ENCODE data around the gene ZFYVE26.

DNA sequence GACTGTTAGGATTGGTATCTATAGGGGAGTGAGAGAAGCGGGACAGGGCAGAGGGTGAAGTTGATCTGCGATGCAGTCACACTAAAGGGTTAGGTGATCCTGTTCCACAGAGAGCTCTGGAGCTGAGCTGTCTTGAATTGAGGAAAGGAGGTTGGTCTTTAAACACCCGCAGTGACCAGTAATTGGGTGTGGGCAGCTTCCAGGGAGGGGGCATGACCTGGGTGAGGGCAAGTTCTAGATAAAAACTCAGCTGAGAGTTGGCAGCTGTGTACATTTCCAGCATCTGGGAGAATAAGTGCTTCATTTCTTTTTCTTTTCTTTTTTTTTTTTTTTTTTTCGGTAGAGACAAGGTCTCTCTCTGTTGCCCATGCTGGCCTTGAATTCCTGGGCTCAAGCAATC is 79.6 kb downstream of the ZFYVE26 start:
- TF ChIP-seq ZFP3 (CRISPR knock-in tag; IDR thresholded peaks at IDR 0.05) (no peak), ZNF8 (CRISPR knock-in tag; IDR thresholded peaks at IDR 0.05) (no peak), TOX (CRISPR knock-in tag; IDR thresholded peaks at IDR 0.05; ENCODE audit: borderline replicate concordance) (no peak), SNAI2 (CRISPR knock-in tag; IDR thresholded peaks at IDR 0.05) (no peak), TCF4 (CRISPR knock-in tag; IDR thresholded peaks at IDR 0.05; ENCODE audit: borderline replicate concordance) (no peak), GLIS3 (CRISPR knock-in tag; IDR thresholded peaks at IDR 0.05) (no peak), ARNTL (CRISPR knock-in tag; IDR thresholded peaks at IDR 0.05; ENCODE audit: borderline replicate concordance, low read depth) (no peak), PPARA (CRISPR knock-in tag; IDR thresholded peaks at IDR 0.05; ENCODE audit: borderline replicate concordance) (no peak), ESRRG (CRISPR knock-in tag; IDR thresholded peaks at IDR 0.05) (no peak), RARB (CRISPR knock-in tag; IDR thresholded peaks at IDR 0.05) (no peak)
- TF ChIP-seq, protein P1, sequence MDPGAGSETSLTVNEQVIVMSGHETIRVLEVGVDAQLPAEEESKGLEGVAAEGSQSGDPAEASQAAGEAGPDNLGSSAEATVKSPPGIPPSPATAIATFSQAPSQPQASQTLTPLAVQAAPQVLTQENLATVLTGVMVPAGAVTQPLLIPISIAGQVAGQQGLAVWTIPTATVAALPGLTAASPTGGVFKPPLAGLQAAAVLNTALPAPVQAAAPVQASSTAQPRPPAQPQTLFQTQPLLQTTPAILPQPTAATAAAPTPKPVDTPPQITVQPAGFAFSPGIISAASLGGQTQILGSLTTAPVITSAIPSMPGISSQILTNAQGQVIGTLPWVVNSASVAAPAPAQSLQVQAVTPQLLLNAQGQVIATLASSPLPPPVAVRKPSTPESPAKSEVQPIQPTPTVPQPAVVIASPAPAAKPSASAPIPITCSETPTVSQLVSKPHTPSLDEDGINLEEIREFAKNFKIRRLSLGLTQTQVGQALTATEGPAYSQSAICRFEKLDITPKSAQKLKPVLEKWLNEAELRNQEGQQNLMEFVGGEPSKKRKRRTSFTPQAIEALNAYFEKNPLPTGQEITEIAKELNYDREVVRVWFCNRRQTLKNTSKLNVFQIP (CRISPR knock-in tag; IDR thresholded peaks at IDR 0.05; ENCODE audit: borderline replicate concordance, low read depth), result no peak

Data from SK-N-SH treated with all-trans-retinoic acid at 6 μM for 48 hours (cell line).